DOHH2 (cell line): ENCODE results near the gene NAT10.

Source experiments
- CTCF ChIP-seq: fragments of 200-600 bp; sonication (generic); IDR thresholded peaks from one replicate; pipeline ENCODE4 v1.5.1; 2014; ENCODE audit warnings: antibody characterized with exemption, mild to moderate bottlenecking, low read depth, low read length; ENCODE audit not compliant: poor library complexity, severe bottlenecking
- EZH2phosphoT487 ChIP-seq: fragments of 200-600 bp; sonication (generic); IDR thresholded peaks from 2 replicates; pipeline ENCODE4 v1.6.1; 2017; ENCODE audit warnings: borderline replicate concordance, mild to moderate bottlenecking, antibody characterized with exemption, low read length, moderate library complexity, mixed read lengths

- TF ChIP-seq CTCF (no peak), EZH2phosphoT487 (no peak)
Measured at GRCh38 chr11:34120651-34121050, 15.2 kb downstream of the NAT10 start.
